ENCODE data around the gene MIB2.

DNA sequence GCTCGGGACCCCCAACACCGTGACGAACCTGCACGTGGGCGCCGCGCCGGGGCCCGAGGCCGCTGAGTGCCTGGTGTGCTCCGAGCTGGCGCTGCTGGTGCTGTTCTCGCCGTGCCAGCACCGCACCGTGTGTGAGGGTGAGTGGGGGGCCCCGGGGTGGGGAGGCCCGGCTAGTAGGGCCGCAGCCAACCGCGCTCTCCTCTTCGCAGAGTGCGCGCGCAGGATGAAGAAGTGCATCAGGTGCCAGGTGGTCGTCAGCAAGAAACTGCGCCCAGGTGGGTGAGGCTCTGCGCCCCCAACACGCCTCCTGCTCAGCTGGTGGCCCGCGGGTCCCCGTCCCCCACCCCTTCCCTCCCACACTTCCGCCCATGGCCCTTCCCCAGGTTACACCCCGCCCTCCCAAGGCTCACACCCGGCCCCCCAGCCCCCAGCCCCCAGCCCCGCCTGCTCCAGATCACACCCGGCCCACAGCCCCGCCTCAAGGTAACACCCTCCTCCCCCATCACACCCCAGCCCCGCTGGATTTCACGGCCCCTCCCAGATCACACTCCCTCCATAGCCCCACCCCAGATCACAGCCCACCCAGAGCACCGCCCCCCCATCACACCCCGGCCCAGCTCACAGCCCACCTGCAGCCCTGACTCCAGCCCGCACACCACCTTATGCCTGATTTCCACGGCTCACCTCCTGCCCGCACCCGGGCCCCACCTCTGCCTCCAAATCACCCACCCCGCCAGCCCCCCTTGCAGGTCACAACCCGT, 14.3 kb downstream of the MIB2 start:
- TF ChIP-seq, protein P1, sequence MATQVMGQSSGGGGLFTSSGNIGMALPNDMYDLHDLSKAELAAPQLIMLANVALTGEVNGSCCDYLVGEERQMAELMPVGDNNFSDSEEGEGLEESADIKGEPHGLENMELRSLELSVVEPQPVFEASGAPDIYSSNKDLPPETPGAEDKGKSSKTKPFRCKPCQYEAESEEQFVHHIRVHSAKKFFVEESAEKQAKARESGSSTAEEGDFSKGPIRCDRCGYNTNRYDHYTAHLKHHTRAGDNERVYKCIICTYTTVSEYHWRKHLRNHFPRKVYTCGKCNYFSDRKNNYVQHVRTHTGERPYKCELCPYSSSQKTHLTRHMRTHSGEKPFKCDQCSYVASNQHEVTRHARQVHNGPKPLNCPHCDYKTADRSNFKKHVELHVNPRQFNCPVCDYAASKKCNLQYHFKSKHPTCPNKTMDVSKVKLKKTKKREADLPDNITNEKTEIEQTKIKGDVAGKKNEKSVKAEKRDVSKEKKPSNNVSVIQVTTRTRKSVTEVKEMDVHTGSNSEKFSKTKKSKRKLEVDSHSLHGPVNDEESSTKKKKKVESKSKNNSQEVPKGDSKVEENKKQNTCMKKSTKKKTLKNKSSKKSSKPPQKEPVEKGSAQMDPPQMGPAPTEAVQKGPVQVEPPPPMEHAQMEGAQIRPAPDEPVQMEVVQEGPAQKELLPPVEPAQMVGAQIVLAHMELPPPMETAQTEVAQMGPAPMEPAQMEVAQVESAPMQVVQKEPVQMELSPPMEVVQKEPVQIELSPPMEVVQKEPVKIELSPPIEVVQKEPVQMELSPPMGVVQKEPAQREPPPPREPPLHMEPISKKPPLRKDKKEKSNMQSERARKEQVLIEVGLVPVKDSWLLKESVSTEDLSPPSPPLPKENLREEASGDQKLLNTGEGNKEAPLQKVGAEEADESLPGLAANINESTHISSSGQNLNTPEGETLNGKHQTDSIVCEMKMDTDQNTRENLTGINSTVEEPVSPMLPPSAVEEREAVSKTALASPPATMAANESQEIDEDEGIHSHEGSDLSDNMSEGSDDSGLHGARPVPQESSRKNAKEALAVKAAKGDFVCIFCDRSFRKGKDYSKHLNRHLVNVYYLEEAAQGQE (IDR thresholded peaks at IDR 0.05; ENCODE audit: insufficient read depth in 1 of 2, low read depth in 2 of 2, low read length in 1 of 2): no peak
- TF ChIP-seq, protein P2, sequence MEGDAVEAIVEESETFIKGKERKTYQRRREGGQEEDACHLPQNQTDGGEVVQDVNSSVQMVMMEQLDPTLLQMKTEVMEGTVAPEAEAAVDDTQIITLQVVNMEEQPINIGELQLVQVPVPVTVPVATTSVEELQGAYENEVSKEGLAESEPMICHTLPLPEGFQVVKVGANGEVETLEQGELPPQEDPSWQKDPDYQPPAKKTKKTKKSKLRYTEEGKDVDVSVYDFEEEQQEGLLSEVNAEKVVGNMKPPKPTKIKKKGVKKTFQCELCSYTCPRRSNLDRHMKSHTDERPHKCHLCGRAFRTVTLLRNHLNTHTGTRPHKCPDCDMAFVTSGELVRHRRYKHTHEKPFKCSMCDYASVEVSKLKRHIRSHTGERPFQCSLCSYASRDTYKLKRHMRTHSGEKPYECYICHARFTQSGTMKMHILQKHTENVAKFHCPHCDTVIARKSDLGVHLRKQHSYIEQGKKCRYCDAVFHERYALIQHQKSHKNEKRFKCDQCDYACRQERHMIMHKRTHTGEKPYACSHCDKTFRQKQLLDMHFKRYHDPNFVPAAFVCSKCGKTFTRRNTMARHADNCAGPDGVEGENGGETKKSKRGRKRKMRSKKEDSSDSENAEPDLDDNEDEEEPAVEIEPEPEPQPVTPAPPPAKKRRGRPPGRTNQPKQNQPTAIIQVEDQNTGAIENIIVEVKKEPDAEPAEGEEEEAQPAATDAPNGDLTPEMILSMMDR (IDR thresholded peaks at IDR 0.05): no peak
- TF ChIP-seq POLR2AphosphoS5 (IDR thresholded peaks at IDR 0.05; ENCODE audit: low read depth, low read length) (no peak), SIN3A (IDR thresholded peaks at IDR 0.05; ENCODE audit: borderline replicate concordance, insufficient read depth, low read depth, low read length) (no peak), TCF7L2 (IDR thresholded peaks at IDR 0.05; ENCODE audit: low read depth, low read length) (no peak)
